GM12878 (cell line): ENCODE data around the gene DMBX1. TPM values are rescaled to one million over a fixed set of nuclear protein-coding genes. Genes with fewer than 3 reads are reported as not detected.

Experiments
- ATAC-seq: fragments of 200-7000 bp; cut with Tn5 transposase; 3 replicates; pipeline ENCODE4 v1.9.1; 2020; ENCODE audit warnings: mild to moderate bottlenecking, moderate library complexity
- BruUV-seq: library from RNA; stranded (reverse); fragments of 400-500 nt; replicated peaks from 2 replicates; lab custom pipeline; 2021; lab: Mats Ljungman, UMichigan
- CTCF ChIA-PET: fragments of 300-600 bp; sonication (Branson Sonifier 250); formaldehyde crosslinking; extraction: SDS; loops from one replicate; lab custom pipeline; 2021; ENCODE audit warnings: inconsistent platforms; lab: Yijun Ruan, JAX
- POLR2A ChIA-PET: fragments of 350-600 bp; formaldehyde crosslinking; extraction: SDS; loops from one replicate; lab custom pipeline; 2021; ENCODE audit warnings: inconsistent platforms; lab: Charles Lee
- RAD21 ChIA-PET: fragments of 300-600 bp; sonication (Branson Sonifier 250); formaldehyde crosslinking; loops from one replicate; lab custom pipeline; 2023; ENCODE audit warnings: antibody characterized with exemption; ENCODE audit not compliant: unreplicated experiment; lab: Charles Lee
- SMC1A ChIA-PET: fragments of 300-600 bp; sonication (Branson Sonifier 250); formaldehyde crosslinking; loops from one replicate; lab custom pipeline; 2023; ENCODE audit not compliant: unreplicated experiment, uncharacterized antibody; lab: Charles Lee
- DNase-seq: peaks from one replicate; pipeline ENCODE4 v3.0.0-alpha.2; 2011; ENCODE audit warnings: low read depth, low spot score
- FAIRE-seq: peaks from 3 replicates; lab custom pipeline; 2011; peaks lifted over from hg19 to GRCh38; lab: Jason Lieb, UNC
- H2AFZ ChIP-seq: 2 replicates; pipeline ENCODE4 v1.6.0; 2011; ENCODE audit warnings: low read depth, low read length, control low read depth; ENCODE audit not compliant: control insufficient read depth
- H3K27ac ChIP-seq: 2 replicates; pipeline ENCODE4 v1.5.1; 2011; ENCODE audit warnings: control low read depth; ENCODE audit not compliant: control insufficient read depth, insufficient read depth
- H3K27me3 ChIP-seq, 2 experiments: replicated peaks in 1 of 2; 2 replicates each; pipeline versions ENCODE4 v1.6.0 to v1.6.1; 2011; ENCODE audit warnings: low read length in 1 of 2; ENCODE audit not compliant: control insufficient read depth in 2 of 2, insufficient read depth in 2 of 2
- H3K36me3 ChIP-seq, 2 experiments: 2 replicates each; pipeline ENCODE4 v1.5.1; 2011; ENCODE audit warnings: low read length in 1 of 2; ENCODE audit not compliant: control insufficient read depth in 2 of 2, insufficient read depth in 2 of 2
- H3K4me1 ChIP-seq: 2 replicates; pipeline ENCODE4 v1.6.1; 2011; ENCODE audit warnings: mild to moderate bottlenecking, low read length, moderate library complexity, mixed read lengths; ENCODE audit not compliant: control insufficient read depth, insufficient read depth
- H3K4me2 ChIP-seq: 2 replicates; pipeline ENCODE4 v1.6.0; 2011; ENCODE audit warnings: control low read depth; ENCODE audit not compliant: control insufficient read depth, insufficient read depth
- H3K4me3 ChIP-seq: fragments of 200-600 bp; sonication (generic); 2 replicates; pipeline ENCODE4 v1.5.1; 2016
- H3K79me2 ChIP-seq: 2 replicates; pipeline ENCODE4 v1.6.0; 2011; ENCODE audit warnings: low read length; ENCODE audit not compliant: control insufficient read depth, insufficient read depth
- H3K9ac ChIP-seq: 2 replicates; pipeline ENCODE4 v1.8.0; 2011; ENCODE audit warnings: low read length, control low read depth, mixed read lengths; ENCODE audit not compliant: control insufficient read depth, insufficient read depth
- H3K9me3 ChIP-seq: replicated peaks from 3 replicates; pipeline ENCODE4 v1.5.1; 2011; ENCODE audit warnings: mild to moderate bottlenecking, low read length; ENCODE audit not compliant: control insufficient read depth, insufficient read depth
- H4K20me1 ChIP-seq: 2 replicates; pipeline ENCODE4 v1.6.0; 2011; ENCODE audit not compliant: control insufficient read depth, insufficient read depth
- CREM ChIP-seq: IDR thresholded peaks from 2 replicates; pipeline ENCODE4 v1.6.1; 2014; ENCODE audit warnings: antibody characterized with exemption, low read depth
- GABPA ChIP-seq: IDR thresholded peaks from 2 replicates; pipeline ENCODE4 v1.6.1; 2014; ENCODE audit warnings: antibody characterized with exemption, low read depth, mild to moderate bottlenecking, inconsistent platforms
- HDGF ChIP-seq: fragments of 450-650 bp; IDR thresholded peaks from 2 replicates; pipeline ENCODE4 v1.6.1; 2016; ENCODE audit warnings: antibody characterized with exemption
- PKNOX1 ChIP-seq: fragments of 450-650 bp; IDR thresholded peaks from 2 replicates; pipeline ENCODE4 v1.6.1; 2016; ENCODE audit warnings: mild to moderate bottlenecking
- RFX5 ChIP-seq: IDR thresholded peaks from 2 replicates; pipeline ENCODE4 v1.6.1; 2011; ENCODE audit warnings: low read depth, low read length, improper control_type of control experiment
- SMAD1 ChIP-seq: fragments of 450-650 bp; IDR thresholded peaks from 2 replicates; pipeline ENCODE4 v1.6.1; 2018; ENCODE audit warnings: mild to moderate bottlenecking, low read depth; ENCODE audit not compliant: partially characterized antibody
- WGBS: methylation state at CpG from one replicate; pipeline ENCODE4 v1.1.6; 2016; ENCODE audit warnings: low lambda C conversion rate; ENCODE audit not compliant: insufficient replicate concordance, insufficient coverage; ENCODE audit errors: missing lambda C conversion rate; 5-methylcytosine and 5-hydroxymethylcytosine counted together
- in situ Hi-C: fragments of 300-500 bp; cut with MboI; formaldehyde crosslinking; loops from 9 replicates; pipeline ENCODE4 v1.14.3; 2018; ENCODE audit warnings: mixed read lengths
- intact Hi-C: fragments of 100-400 bp; cut with micrococcal nuclease; formaldehyde crosslinking; loops from one replicate; pipeline ENCODE4 v1.14.2; 2022; ENCODE audit not compliant: unreplicated experiment
- polyA plus RNA-seq, 11 experiments: library from polyadenylated mRNA; depleted of rRNA in 4 of 11; unstranded in 6 of 11; stranded (reverse) in 5 of 11; fragments of >200 nt; fragmentation: Nextera tagmentation in 4 of 11; fragmentation: Illumina TruSeq in 1 of 11; extraction: Ambion mirVana in 4 of 11; extraction: Trizol in 1 of 11; gene quantifications; 1 replicate in 1 of 11; 2 replicates in 10 of 11; pipeline versions ENCODE4 v1.2.1 to v1.2.3, GENCODE V29; 2011 to 2016; ENCODE audit warnings: inconsistent platforms in 2 of 11, missing spikeins in 2 of 11, low read depth in 1 of 11
- total RNA-seq, 4 experiments: library from RNA; depleted of rRNA in 3 of 4; stranded (reverse); fragments of >200 nt in 3 of 4; fragmentation: Illumina TruSeq in 1 of 4; extraction: Trizol in 1 of 4; gene quantifications; 2 replicates each; pipeline versions ENCODE4 v1.2.1 to v1.2.3, GENCODE V29; 2013 to 2021
- TF ChIP-seq, protein P1 (sequence below): IDR thresholded peaks from 2 replicates; pipeline ENCODE4 v1.6.1; 2012; ENCODE audit warnings: low read depth, low read length, improper control_type of control experiment

Gene DMBX1
- total and polyA plus RNA-seq, 10 of the 15 experiments (the other 5 are each of a cell fraction or from before 2014, with no cell fraction given): 0.03 TPM; not detected in 9

GRCh38 chr1:46492871-46493270, 3.2 kb downstream of the DMBX1 start:
- no peak for DNase-seq
- no peak overlapping the region for H3K27ac ChIP-seq
- POLR2A ChIA-PET: no interaction called here
- no peak for FAIRE-seq
- no peak for ATAC-seq
- no peak overlapping the region for H3K4me2 ChIP-seq
- H3K79me2 ChIP-seq: no peaks in the 10 kb centered on the region
- H2AFZ ChIP-seq: no peak overlapping the region
- H3K9me3 ChIP-seq: no peaks in the 10 kb centered on the region
- in situ Hi-C loops (no loop called here), intact Hi-C loops (no loop called here)
- H3K27me3 ChIP-seq: peaks cover 28 to 34% of the 10 kb centered on the region in 2 experiments
- no peak overlapping the region for H3K4me3 ChIP-seq
- 26% methylated on average over 15 of the region's 20 CpGs for WGBS
- TF ChIP-seq, protein P1, sequence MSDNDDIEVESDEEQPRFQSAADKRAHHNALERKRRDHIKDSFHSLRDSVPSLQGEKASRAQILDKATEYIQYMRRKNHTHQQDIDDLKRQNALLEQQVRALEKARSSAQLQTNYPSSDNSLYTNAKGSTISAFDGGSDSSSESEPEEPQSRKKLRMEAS: no peak
- no peak for TF ChIP-seq SMAD1
- TF ChIP-seq GABPA: no peak
- TF ChIP-seq HDGF: no peak
- TF ChIP-seq CREM: no peak
- no peak for TF ChIP-seq PKNOX1
- no peak for TF ChIP-seq RFX5
- H4K20me1 ChIP-seq: no peaks in the 10 kb centered on the region
- SMC1A ChIA-PET: no interaction called here
- H3K9ac ChIP-seq: no peak overlapping the region
- no peaks in the 10 kb centered on the region for H3K36me3 ChIP-seq
- H3K4me1 ChIP-seq: no peaks in the 10 kb centered on the region
- no TSS peak for BruUV-seq
- CTCF ChIA-PET: no interaction called here
- RAD21 ChIA-PET: no interaction called here
